GM18861 (cell line): ENCODE measurements around the gene SMO.
"Not testable (repeated sequence)": the region's sequence is repeated elsewhere in the genome, so short reads cannot be mapped to it uniquely, and the experiment has no call there.

Experiments
- ATAC-seq: cut with Tn5 transposase; IDR thresholded peaks from one replicate; pipeline ENCODE4 v1.9.1; 2021; ENCODE audit not compliant: unreplicated experiment

The SMO gene

DNA sequence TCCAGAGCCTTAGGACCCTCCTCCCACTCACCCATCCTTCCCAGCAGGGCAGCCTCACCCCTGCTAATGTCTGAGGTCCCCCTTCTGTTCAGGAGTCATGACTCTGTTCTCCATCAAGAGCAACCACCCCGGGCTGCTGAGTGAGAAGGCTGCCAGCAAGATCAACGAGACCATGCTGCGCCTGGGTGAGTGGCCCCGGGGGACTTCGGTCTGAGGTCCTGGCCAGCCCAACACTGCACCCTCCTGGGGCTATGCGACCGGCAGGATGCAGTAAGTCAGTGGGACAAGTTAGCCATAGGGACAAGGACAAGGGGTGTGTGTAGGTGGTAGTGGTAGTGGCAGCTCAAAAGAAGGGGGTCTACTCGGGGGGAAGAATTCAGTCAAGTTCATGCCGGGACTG, 20.2 kb downstream of the SMO start:
- no peak for ATAC-seq

- ATAC-seq: no peak
Measured at GRCh38 chr7:129209067-129209926, 20.9 kb downstream of the SMO start.

- ATAC-seq: no peak
Measured at GRCh38 chr7:129210256-129210988, 22.0 kb downstream of the SMO start.

- ATAC-seq: no peak
Measured at GRCh38 chr7:129210989-129211312, 22.5 kb downstream of the SMO start.

DNA sequence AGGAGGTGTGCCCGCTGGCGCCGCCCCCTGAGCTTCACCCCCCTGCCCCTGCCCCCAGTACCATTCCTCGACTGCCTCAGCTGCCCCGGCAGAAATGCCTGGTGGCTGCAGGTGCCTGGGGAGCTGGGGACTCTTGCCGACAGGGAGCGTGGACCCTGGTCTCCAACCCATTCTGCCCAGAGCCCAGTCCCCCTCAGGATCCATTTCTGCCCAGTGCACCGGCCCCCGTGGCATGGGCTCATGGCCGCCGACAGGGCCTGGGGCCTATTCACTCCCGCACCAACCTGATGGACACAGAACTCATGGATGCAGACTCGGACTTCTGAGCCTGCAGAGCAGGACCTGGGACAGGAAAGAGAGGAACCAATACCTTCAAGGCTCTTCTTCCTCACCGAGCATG, 23.7 kb downstream of the SMO start:
- ATAC-seq: no peak

DNA sequence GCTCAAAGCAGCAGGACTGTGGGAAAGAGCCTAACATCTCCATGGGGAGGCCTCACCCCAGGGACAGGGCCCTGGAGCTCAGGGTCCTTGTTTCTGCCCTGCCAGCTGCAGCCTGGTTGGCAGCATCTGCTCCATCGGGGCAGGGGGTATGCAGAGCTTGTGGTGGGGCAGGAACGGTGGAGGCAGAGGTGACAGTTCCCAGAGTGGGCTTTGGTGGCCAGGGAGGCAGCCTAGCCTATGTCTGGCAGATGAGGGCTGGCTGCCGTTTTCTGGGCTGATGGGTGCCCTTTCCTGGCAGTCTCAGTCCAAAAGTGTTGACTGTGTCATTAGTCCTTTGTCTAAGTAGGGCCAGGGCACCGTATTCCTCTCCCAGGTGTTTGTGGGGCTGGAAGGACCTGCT, 24.2 kb downstream of the SMO start:
- ATAC-seq: no peak

DNA sequence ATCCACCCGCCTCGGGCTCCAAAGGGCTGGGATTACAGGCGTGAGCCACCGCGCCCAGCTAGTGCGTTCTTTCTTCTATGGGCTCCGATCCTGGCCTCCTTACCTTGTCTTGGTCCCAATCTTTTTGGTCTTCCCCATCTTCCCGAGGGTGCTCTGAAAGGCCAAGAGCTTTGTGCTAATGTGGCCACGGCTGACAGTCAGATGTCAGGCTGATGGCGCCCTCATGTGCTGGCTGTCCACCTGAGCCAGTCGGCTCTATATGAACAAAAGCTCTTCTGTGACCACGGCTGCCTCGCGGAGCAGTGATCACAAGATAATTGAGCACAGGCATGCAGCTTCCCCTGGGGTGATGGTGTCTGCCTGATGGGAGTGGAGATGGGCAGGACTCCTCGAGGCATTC, 25.4 kb downstream of the SMO start:
- no peak for ATAC-seq

- ATAC-seq: not testable (repeated sequence)
Measured at GRCh38 chr7:129215691-129216090, 27.3 kb downstream of the SMO start.

- ATAC-seq: not testable (repeated sequence)
Measured at GRCh38 chr7:129216101-129216715, 27.8 kb downstream of the SMO start.

DNA sequence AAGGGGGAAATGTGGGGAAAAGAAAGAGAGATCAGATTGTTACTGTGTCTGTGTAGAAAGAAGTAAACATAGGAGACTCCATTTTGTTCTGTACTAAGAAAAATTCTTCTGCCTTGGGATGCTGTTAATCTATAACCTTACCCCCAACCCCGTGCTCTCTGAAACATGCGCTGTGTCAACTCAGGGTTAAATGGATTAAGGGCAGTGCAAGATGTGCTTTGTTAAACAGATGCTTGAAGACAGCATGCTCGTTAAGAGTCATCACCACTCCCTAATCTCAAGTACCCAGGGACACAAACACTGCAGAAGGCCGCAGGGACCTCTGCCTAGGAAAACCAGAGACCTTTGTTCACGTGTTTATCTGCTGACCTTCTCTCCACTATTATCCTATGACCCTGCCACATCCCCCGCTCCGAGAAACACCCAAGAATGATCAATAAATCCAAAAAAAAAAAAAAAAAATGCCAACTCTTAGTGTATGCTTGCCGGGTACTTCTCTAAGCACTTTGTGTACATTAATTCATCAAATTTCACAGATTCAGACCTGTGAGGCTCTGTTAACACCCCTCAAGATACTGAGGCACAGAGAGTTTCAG, 28.5 kb downstream of the SMO start:
- not testable (repeated sequence) for ATAC-seq

DNA sequence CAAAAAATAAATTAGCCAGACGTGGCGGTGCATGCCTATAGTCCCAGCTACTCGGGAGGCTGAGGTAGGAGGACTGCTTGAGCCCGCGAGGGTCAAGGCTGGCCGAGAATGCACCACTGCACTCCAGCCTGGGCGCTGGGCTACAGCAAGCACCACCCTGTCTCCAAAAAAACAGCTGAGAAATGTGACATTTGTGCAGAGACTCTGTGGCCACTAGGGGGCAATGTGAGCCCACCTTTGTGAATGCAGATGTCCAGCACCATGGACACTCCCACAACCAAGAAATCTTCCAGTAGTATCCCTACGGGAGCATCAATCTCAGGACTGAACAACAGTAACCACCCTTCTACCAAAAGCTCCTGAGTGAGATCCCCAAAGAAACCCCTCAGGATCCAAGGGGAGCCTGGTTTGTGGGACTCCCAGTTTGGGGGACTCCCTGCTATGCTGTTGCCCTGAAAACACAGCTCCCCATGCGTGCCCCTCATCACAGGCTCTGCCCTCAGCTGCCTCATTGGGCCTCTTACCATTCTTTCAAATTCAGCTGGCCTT, 30.2 kb downstream of the SMO start:
- ATAC-seq: no peak

DNA sequence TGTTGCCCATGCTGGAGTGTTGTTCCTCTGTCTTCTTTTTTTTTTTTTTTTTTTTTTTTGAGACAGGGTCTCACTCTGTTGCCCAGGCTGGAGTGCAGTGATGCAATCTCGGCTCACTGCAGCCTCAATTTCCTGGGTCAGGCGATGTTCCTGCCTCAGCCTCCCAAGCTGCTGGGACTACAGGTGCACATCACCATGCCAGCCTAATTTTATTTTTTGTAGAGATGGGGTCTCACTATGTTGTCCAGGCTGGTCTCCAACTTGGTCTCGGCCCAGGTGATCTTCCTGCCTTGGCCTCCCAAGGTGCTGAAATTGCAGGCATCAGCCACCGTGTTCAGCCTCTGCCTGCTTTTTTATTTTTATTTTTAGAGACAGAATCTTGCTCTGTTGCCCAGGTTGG, 30.7 kb downstream of the SMO start:
- ATAC-seq: not testable (repeated sequence)

DNA sequence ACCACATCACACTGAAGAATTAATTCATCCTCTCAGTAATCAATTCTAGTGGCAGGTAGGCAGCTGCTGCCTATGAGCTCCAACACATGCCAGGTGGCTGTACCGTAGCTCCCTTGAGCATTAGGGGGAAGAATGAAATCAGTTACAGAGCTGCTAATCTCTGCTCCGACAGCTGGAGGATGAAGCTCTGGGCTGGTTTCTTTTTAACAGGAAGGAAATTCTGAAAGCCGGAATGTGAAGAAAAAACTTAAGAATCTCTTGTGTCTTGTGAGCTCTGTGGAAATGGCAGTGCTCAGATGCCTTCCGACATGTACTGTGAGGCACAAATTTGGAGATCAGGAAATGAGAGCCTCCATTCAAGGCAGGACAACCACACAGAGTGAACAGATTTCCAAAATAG, 33.6 kb downstream of the SMO start:
- ATAC-seq: no peak

DNA sequence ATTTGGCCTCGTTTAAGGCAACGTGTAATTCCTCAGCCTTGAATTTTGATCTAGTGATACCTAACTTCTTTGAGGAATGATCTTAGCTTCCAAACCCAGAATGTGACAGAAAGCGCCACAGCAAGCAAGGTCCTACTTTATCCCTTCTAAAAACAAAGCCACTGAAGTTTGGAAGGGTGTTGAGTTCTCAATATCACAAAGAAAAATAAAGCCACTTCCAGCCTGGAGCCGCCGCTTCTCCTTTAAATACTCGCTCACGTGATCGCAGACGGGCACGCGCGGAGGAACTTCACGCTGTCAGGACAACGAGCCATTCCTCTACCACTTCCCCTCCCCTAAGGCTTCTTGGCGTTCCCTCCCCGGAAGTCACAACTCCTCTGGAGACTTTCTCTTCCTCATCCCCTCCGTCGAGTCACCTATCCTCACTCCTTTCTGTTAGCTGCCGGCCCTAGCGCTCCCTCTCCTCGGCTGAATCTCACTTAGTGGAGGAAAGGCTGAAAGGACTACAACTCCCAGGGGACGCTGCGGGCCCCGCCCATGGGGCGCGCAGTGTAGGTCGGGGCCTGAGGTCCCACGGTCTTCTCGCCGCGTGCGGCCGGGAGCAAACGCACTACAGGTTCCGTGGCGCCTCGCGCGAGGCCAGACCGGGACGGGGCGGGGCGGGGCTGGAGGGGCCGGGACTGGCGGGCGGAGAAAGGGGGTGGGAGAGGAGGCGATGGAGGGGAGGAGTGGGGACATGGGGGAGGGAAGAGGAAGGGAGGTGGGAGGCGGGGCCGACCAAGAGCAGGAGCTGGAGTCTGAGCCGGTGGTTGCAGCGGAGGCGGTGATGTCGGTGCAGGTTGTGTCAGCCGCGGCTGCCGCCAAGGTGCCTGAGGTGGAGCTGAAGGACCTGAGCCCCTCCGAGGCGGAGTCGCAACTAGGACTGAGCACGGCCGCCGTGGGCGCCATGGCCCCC, 36.1 kb downstream of the SMO start, which contains the start of gene AHCYL2:
TSS of gene AHCYL2 (plus strand) at position 780 of the 955 bp plus-strand sequence.
- ATAC-seq: peak; percentile 79

GRCh38 chr7:129225206-129225930, 36.9 kb downstream of the SMO start:
- ATAC-seq: peak; percentile 24

GRCh38 chr7:129225931-129226572, 37.6 kb downstream of the SMO start:
- no peak for ATAC-seq

GRCh38 chr7:129227646-129228578, 39.5 kb downstream of the SMO start:
- no peak for ATAC-seq

DNA sequence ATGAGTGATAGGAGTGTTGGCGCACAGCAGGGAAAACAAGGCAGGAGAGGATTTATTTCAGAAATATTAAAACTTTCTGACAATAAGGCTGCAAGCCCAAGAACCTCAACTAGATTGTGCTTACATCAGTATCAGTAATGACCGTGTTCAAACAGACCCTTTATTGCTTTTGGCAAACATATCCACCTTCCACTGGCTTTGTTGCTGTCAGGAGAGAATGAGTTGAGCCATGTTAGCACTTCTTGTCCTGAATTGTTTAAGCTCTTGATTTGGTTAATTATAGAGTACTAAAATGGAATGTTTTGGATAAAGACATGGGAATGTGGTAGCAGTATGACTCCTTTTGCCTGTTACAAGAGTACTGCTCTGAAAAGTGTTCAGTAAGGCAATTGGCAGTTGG, 40.2 kb downstream of the SMO start:
- ATAC-seq: no peak
